Activated naive CD4-positive, alpha-beta T cell treated with Interleukin-2 at 50 U/mL for 16 hours (primary cell): Measurements from ENCODE around the gene OR10C1.

Experiments used
- DNase-seq: peaks from one replicate; pipeline ENCODE4 v3.0.0-alpha.2; 2020

Gene OR10C1

GRCh38 chr6:29479560-29479959 is 40.5 kb downstream of the OR10C1 start:
- DNase-seq, result no peak

GRCh38 chr6:29483186-29483585 is 44.1 kb downstream of the OR10C1 start:
- no peak for DNase-seq

- DNase-seq, result no peak
Observed at GRCh38 chr6:29483735-29484134, 44.6 kb downstream of the OR10C1 start.

GRCh38 chr6:29486577-29486976 is 47.5 kb downstream of the OR10C1 start:
- no peak for DNase-seq

GRCh38 chr6:29487131-29487530 is 48.0 kb downstream of the OR10C1 start:
- no peak for DNase-seq

- DNase-seq, result no peak
Observed at GRCh38 chr6:29487660-29488059, 48.6 kb downstream of the OR10C1 start, which contains the start of gene MAS1L. Gene MAS1L (minus strand): TSS chr6:29487956. CDS start chr6:29487902, 54 bp downstream.

GRCh38 chr6:29488874-29489273 is 49.8 kb downstream of the OR10C1 start:
- DNase-seq, result no peak

GRCh38 chr6:29489286-29489685 is 50.2 kb downstream of the OR10C1 start:
- DNase-seq, result no peak

- no peak for DNase-seq
Observed at GRCh38 chr6:29490055-29490454, 50.9 kb downstream of the OR10C1 start.

GRCh38 chr6:29490552-29490951 is 51.4 kb downstream of the OR10C1 start:
- no peak for DNase-seq
